Measurements from ENCODE around the gene TATDN3.

The TATDN3 gene

GRCh38 chr1:212792396-212792908, 758 bp downstream of the TATDN3 start:
- H3K4me1 Mint-ChIP-seq (ENCODE audit: low read depth): peaks cover 44% of the 10 kb centered on the region
- H3K36me3 Mint-ChIP-seq (ENCODE audit: low read depth): peaks cover 23% of the 10 kb centered on the region
- no peaks in the 10 kb centered on the region for H3K27me3 Mint-ChIP-seq
- peak overlapping the region; percentile 94 for H3K4me3 Mint-ChIP-seq
- no peaks in the 10 kb centered on the region for H3K9me3 Mint-ChIP-seq
- peak overlapping the region; percentile 95 for H3K27ac Mint-ChIP-seq

- Mint-ChIP-seq H3K36me3 (ENCODE audit: low read depth) (peaks cover 34% of the 10 kb centered on the region), H3K27me3 (no peaks in the 10 kb centered on the region), H3K4me1 (ENCODE audit: low read depth) (peaks cover 39% of the 10 kb centered on the region), H3K27ac (peak overlapping the region; percentile 64), H3K4me3 (peak overlapping the region; percentile 61), H3K9me3 (no peaks in the 10 kb centered on the region)
Observed at GRCh38 chr1:212794561-212795014, 2.9 kb downstream of the TATDN3 start.

GRCh38 chr1:212797681-212798080, 6.0 kb downstream of the TATDN3 start:
- H3K4me3 Mint-ChIP-seq: no peak overlapping the region
- H3K9me3 Mint-ChIP-seq: no peaks in the 10 kb centered on the region
- H3K27ac Mint-ChIP-seq: no peak overlapping the region
- H3K4me1 Mint-ChIP-seq (ENCODE audit: low read depth): peaks cover 16% of the 10 kb centered on the region
- no peaks in the 10 kb centered on the region for H3K27me3 Mint-ChIP-seq
- H3K36me3 Mint-ChIP-seq (ENCODE audit: low read depth): peaks cover 53% of the 10 kb centered on the region

DNA sequence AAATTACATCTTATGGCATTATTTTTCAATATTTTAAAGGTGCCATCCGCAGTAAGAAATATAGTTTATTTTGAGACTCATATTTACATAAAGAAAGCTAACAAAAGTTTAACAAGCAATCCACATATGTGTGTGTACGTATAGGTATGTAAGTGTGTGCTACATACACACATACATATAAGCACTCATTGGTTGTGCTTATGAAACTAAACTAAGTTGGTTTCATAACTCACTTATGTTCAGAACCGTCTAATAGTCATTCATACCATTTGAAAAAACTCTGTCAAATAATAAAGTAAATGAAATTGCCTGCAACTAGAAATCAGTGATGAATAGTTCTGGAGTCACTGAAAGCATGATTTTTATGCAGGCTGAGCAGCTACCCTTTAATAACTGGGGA, 14.1 kb downstream of the TATDN3 start:
- no peak overlapping the region for H3K4me3 Mint-ChIP-seq
- H3K4me1 Mint-ChIP-seq (ENCODE audit: low read depth): no peaks in the 10 kb centered on the region
- no peaks in the 10 kb centered on the region for H3K27me3 Mint-ChIP-seq
- H3K36me3 Mint-ChIP-seq (ENCODE audit: low read depth): peaks cover 44% of the 10 kb centered on the region
- H3K27ac Mint-ChIP-seq: no peak overlapping the region
- H3K9me3 Mint-ChIP-seq: no peaks in the 10 kb centered on the region

GRCh38 chr1:212814537-212815334, 23.0 kb downstream of the TATDN3 start:
- Mint-ChIP-seq H3K27me3 (no peaks in the 10 kb centered on the region), H3K36me3 (ENCODE audit: low read depth) (peaks cover 4% of the 10 kb centered on the region), H3K27ac (no peak overlapping the region), H3K4me1 (ENCODE audit: low read depth) (peaks cover 3% of the 10 kb centered on the region), H3K4me3 (no peak overlapping the region), H3K9me3 (no peaks in the 10 kb centered on the region)

DNA sequence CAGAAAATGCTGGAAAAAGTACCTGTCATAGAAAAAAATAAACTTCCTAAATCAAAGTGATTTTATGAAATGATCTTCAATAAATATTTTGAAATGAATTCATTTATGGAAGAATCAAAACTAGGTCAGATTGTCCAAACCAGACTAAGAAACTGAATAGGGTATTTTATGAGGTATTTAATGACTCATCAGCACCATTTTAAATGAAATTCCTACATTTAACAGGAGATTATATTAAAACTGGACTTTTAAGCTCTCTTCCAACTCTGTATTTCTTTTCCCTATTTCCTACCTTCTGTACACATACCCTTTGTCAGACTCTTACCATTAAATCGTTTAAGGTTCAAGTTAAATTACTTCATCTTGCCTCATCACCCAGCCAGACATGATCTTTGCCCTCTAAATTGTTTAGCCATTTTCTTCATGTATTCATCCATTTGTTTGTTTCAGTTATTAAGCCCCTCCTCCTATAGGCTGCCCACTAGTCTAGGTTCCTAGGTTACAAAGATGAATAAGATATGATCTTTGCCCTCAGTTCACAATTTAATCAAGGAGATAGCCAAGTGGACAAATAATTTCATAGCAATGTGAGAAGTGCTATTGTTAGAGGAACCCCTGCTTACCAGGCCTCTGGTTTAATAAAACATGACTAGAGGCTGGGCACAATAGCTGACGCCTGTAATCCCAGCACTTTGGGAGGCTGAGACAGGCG, 25.0 kb downstream of the TATDN3 start:
- Mint-ChIP-seq H3K27me3 (no peaks in the 10 kb centered on the region), H3K4me3 (no peak overlapping the region), H3K36me3 (ENCODE audit: low read depth) (peaks cover 4% of the 10 kb centered on the region), H3K9me3 (no peaks in the 10 kb centered on the region), H3K4me1 (ENCODE audit: low read depth) (peaks cover 5% of the 10 kb centered on the region), H3K27ac (no peak overlapping the region)

DNA sequence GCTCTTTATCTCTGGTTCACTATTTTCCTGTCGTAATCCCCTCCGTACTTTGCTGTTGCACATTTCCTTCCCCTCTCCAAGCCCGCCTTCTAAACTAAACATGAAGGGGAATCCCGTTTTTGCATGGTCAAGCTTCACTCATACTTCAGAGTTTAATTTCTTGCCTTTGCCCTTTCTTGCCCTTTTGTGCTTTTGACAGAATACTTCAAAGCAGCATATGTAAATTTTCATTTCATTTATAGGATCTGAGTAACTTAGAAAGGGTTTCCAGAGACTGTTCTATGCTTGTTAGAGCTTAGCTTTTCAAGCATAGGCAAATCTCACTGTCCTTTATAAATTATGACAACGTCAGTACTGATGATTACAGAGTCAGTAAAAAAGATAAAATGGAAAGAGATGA, 28.0 kb downstream of the TATDN3 start:
- Mint-ChIP-seq H3K4me1 (ENCODE audit: low read depth) (peaks cover 5% of the 10 kb centered on the region), H3K36me3 (ENCODE audit: low read depth) (peaks cover 4% of the 10 kb centered on the region), H3K4me3 (peak overlapping the region; percentile 18), H3K27ac (no peak overlapping the region), H3K9me3 (peaks cover 3% of the 10 kb centered on the region), H3K27me3 (no peaks in the 10 kb centered on the region)

DNA sequence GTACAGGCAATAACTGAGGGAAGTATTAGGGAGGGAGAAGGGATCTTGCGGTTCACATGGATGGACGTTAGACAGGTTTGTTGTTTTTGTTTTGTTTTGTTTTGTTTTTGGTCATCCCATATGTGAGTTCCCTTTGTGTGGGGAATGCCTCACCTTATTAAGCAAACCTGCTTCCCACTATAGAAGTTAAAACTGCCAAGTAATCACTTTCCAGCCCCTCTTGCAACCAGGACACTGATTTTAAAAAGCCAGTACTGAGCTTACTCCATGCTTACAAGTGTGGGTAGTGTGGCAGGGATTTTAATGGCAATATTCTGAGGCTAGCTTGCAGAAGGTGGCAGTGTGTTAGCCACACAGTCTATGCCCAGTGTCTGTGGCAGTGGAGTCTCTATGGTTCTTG, 29.3 kb downstream of the TATDN3 start:
- H3K36me3 Mint-ChIP-seq (ENCODE audit: low read depth): peaks cover 10% of the 10 kb centered on the region
- H3K4me3 Mint-ChIP-seq: no peak overlapping the region
- H3K27me3 Mint-ChIP-seq: no peaks in the 10 kb centered on the region
- no peak overlapping the region for H3K27ac Mint-ChIP-seq
- H3K9me3 Mint-ChIP-seq: peaks cover 11% of the 10 kb centered on the region
- H3K4me1 Mint-ChIP-seq (ENCODE audit: low read depth): peaks cover 5% of the 10 kb centered on the region

DNA sequence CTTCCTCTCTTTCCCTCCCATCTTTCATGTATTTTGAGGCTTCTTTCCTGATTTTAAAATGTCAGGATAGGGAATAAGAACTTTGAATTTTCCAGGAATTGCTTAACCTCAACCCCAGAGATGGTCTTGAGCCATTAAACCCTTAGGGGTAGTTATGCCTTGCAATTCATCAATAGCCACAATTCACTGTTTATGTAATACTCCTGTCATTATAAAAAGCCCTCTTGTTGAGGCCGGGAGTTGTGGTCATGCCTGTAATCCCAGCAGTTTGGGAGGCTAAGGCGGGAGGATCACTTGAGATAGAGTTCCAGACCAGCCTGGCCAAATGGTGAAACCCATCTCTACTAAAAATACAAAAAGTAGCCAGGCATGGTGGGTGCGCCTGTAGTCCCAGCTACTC, 31.3 kb downstream of the TATDN3 start:
- H3K9me3 Mint-ChIP-seq: peaks cover 15% of the 10 kb centered on the region
- H3K27ac Mint-ChIP-seq: no peak overlapping the region
- H3K4me3 Mint-ChIP-seq: no peak overlapping the region
- no peaks in the 10 kb centered on the region for H3K27me3 Mint-ChIP-seq
- peaks cover 12% of the 10 kb centered on the region for H3K36me3 Mint-ChIP-seq (ENCODE audit: low read depth)
- peaks cover 5% of the 10 kb centered on the region for H3K4me1 Mint-ChIP-seq (ENCODE audit: low read depth)

DNA sequence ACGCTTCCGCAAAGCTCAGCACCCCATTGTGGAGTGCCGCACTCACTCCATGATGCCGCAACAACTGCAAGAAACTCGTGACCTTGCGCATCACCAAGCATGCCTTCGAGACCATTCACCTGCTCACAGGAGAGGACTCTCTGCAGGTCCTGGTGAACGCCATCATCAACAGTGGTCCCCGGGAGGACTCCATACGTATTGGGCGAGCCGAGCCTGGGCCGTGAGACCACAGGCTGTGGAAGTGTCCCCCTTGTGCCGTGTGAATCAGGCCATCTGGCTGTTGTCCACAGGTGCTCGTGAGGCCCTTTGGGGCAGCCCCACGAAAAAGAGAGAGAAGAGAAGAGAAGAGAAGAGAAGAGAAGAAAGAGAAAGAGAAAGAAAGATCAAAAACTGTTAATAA, 32.5 kb downstream of the TATDN3 start:
- Mint-ChIP-seq H3K4me3 (no peak overlapping the region), H3K27me3 (no peaks in the 10 kb centered on the region), H3K9me3 (peaks cover 15% of the 10 kb centered on the region), H3K4me1 (ENCODE audit: low read depth) (peaks cover 5% of the 10 kb centered on the region), H3K36me3 (ENCODE audit: low read depth) (peaks cover 12% of the 10 kb centered on the region), H3K27ac (no peak overlapping the region)

- Mint-ChIP-seq H3K9me3 (peaks cover 15% of the 10 kb centered on the region), H3K4me1 (ENCODE audit: low read depth) (no peaks in the 10 kb centered on the region), H3K27me3 (no peaks in the 10 kb centered on the region), H3K4me3 (no peak overlapping the region), H3K36me3 (ENCODE audit: low read depth) (peaks cover 12% of the 10 kb centered on the region), H3K27ac (no peak overlapping the region)
Observed at GRCh38 chr1:212825798-212826452, 34.2 kb downstream of the TATDN3 start.

DNA sequence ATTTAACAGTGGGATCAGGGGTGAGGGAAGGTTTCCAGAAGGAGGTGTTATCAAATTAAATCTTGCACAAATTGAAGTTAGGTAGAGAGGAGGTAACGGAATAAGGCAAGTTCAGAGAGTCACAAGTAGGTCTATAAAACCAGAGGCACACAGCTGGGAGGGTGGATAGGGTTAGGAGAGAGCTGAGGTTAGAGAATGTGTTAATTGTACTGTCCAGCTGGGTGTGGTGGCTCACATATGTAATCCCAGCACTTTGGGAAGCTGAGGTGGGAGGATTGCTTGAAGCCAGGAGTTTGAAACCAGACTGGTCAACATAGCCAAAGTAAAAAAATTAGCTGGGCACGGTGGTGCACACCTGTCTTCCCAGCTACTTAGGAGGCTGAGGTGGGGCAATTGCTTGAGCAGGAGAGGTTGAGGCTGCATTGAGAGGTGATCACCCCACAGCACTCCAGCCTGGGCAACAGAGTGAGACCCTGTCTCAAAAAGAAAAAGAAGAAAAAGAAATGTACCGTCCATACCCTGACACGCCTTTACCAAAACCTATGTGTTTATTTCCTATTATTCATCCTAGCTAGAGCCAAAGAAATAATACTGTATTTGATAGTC, 35.6 kb downstream of the TATDN3 start:
- Mint-ChIP-seq H3K4me3 (no peak overlapping the region), H3K9me3 (peaks cover 15% of the 10 kb centered on the region), H3K4me1 (ENCODE audit: low read depth) (peaks cover 3% of the 10 kb centered on the region), H3K27me3 (no peaks in the 10 kb centered on the region), H3K36me3 (ENCODE audit: low read depth) (peaks cover 12% of the 10 kb centered on the region), H3K27ac (no peak overlapping the region)

GRCh38 chr1:212827831-212828278, 36.2 kb downstream of the TATDN3 start:
- Mint-ChIP-seq H3K4me3 (no peak overlapping the region), H3K27ac (no peak overlapping the region), H3K9me3 (peaks cover 15% of the 10 kb centered on the region), H3K4me1 (ENCODE audit: low read depth) (peaks cover 3% of the 10 kb centered on the region), H3K36me3 (ENCODE audit: low read depth) (peaks cover 12% of the 10 kb centered on the region), H3K27me3 (no peaks in the 10 kb centered on the region)

DNA sequence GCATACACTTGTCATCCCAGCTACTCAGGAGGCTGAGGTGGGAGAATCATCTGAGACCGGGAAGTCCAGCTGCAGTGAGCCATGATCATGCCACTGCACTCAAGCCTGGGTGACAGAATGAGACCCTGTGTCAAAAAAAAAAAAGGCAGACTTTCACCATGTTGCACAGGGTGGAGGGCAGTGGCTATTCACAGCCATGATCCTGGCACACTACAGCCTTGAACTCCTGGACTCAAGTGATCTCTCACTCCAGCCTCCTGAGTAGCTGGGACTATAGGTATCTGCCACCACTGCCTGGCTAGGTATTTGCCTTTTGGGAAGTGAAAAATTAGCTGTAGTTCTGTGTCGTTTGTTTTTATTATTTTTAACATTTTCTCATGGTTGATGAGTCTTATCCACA, 36.7 kb downstream of the TATDN3 start:
- no peak overlapping the region for H3K4me3 Mint-ChIP-seq
- no peak overlapping the region for H3K27ac Mint-ChIP-seq
- H3K36me3 Mint-ChIP-seq (ENCODE audit: low read depth): peaks cover 12% of the 10 kb centered on the region
- peaks cover 3% of the 10 kb centered on the region for H3K4me1 Mint-ChIP-seq (ENCODE audit: low read depth)
- no peaks in the 10 kb centered on the region for H3K27me3 Mint-ChIP-seq
- H3K9me3 Mint-ChIP-seq: peaks cover 15% of the 10 kb centered on the region
